ENCODE data around the gene PSMG2.
A peak's percentile ranks its signal among the peaks of the same experiment; 100 is the strongest.

The PSMG2 gene

DNA sequence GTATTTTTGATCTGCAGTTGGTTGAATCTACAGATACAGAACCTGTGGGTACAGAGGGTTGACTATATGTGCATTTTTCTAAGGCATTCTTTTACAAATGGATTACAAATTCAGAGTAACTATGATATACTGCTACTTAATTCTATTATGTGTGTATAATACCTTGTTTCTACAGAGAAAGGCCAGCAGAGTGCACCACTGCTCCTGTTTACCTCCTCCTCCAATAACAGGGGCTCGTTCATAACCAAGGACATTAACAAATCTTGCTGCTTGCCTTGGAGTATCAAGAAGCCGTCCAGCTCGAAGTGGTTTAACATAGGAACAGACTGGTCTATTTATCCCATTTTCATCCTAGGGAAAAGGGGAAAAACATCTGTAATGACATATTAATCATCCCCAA, 16.7 kb upstream of the PSMG2 start:
- H3K36me3 ChIP-seq (ENCODE audit: insufficient read depth, low read length) = peaks cover 11% of the 10 kb centered on the region; the same call in 1 of the 2 replicates
- H3K4me1 ChIP-seq (ENCODE audit: insufficient read depth, low read length, poor library complexity, severe bottlenecking) = no peaks in the 10 kb centered on the region
- no peak overlapping the region for H3K9ac ChIP-seq (ENCODE audit: low read depth, low read length, poor library complexity, severe bottlenecking)
- no peaks in the 10 kb centered on the region for H3K9me3 ChIP-seq (ENCODE audit: insufficient read depth, low read depth, low read length)
- H2AFZ ChIP-seq (ENCODE audit: low read length) = no peak overlapping the region
- H4K20me1 ChIP-seq (ENCODE audit: insufficient read depth, low read length, poor library complexity, severe bottlenecking) = no peaks in the 10 kb centered on the region
- H3K4me3 ChIP-seq (ENCODE audit: low read length, poor library complexity, severe bottlenecking) = no peak overlapping the region
- no peak overlapping the region for H3K4me2 ChIP-seq (ENCODE audit: low read depth, low read length, poor library complexity, severe bottlenecking)
- H3K79me2 ChIP-seq (ENCODE audit: insufficient read depth, low read length) = no peaks in the 10 kb centered on the region
- TF ChIP-seq, protein P1, sequence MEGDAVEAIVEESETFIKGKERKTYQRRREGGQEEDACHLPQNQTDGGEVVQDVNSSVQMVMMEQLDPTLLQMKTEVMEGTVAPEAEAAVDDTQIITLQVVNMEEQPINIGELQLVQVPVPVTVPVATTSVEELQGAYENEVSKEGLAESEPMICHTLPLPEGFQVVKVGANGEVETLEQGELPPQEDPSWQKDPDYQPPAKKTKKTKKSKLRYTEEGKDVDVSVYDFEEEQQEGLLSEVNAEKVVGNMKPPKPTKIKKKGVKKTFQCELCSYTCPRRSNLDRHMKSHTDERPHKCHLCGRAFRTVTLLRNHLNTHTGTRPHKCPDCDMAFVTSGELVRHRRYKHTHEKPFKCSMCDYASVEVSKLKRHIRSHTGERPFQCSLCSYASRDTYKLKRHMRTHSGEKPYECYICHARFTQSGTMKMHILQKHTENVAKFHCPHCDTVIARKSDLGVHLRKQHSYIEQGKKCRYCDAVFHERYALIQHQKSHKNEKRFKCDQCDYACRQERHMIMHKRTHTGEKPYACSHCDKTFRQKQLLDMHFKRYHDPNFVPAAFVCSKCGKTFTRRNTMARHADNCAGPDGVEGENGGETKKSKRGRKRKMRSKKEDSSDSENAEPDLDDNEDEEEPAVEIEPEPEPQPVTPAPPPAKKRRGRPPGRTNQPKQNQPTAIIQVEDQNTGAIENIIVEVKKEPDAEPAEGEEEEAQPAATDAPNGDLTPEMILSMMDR (conservative IDR thresholded peaks at IDR 0.05; ENCODE audit: low read length) = peak; percentile 52
- TF ChIP-seq EZH2phosphoT487 (IDR thresholded peaks at IDR 0.05; ENCODE audit: borderline replicate concordance) = no peak
- no peaks in the 10 kb centered on the region for H3K27me3 ChIP-seq (ENCODE audit: insufficient read depth, low read length, poor library complexity, severe bottlenecking)
- no peaks in the 10 kb centered on the region for H3K9me2 ChIP-seq (replicated peaks; ENCODE audit: low read depth, low read length)
- no peaks in the 10 kb centered on the region for H3F3A ChIP-seq (ENCODE audit: low read depth)

DNA sequence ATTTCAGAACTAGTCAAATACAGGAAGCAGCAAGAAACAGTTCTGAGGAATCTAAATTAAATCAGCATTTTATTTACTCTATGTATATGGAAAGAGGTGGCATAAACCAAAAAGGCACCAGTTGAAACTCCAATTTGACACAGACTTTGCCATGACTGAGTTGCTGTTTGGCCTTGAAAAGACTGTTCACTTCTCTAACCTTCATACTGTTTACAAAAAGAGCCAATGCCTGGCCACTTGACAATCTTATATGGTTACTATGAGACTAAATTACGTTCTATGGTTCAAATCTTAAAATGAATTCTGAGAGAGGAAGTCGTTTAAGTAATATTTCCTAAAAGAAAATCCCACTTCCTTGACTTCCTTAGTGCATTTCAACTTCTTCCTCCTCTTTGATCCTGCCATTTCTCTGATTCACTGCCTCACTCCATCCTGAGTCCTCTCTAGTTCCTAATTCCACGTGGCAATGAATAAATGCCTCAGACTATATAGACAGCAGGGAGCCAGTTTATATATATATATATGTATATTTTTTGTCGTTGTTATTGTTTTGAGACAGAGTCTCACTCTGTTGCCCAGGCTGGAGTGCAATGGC, 13.5 kb upstream of the PSMG2 start:
- Histone ChIP-seq H3K9ac (ENCODE audit: low read depth, low read length, poor library complexity, severe bottlenecking) (no peak overlapping the region), H4K20me1 (ENCODE audit: insufficient read depth, low read length, poor library complexity, severe bottlenecking) (no peaks in the 10 kb centered on the region)

DNA sequence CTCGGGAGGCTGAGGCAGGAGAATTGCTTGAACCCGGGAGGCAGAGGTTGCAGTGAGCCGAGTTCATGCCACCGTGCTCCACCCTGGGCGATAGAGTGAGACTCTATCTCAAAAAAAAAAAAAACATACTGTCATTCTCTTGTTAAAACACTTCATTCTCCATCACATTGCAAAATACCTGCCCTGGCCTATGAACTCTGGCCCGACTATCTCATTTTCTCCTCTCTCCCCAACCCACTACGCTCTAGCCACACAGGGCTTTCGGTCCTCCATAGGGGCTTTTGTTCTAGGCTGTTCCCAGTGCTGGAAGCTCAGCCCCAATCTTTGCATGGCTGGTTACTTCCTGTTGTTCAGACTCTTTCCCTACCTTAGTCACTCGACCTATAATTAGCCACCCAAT, 10.6 kb upstream of the PSMG2 start:
- Histone ChIP-seq H3K4me2 (ENCODE audit: low read depth, low read length, poor library complexity, severe bottlenecking) (no peak overlapping the region), H3K4me1 (ENCODE audit: insufficient read depth, low read length, poor library complexity, severe bottlenecking) (peaks cover 7% of the 10 kb centered on the region), H3K4me3 (ENCODE audit: low read length, poor library complexity, severe bottlenecking) (no peak overlapping the region), H3K9me3 (ENCODE audit: insufficient read depth, low read depth, low read length) (no peaks in the 10 kb centered on the region), H3K9me2 (replicated peaks; ENCODE audit: low read depth, low read length) (no peaks in the 10 kb centered on the region), H2AFZ (ENCODE audit: low read length) (no peak overlapping the region), H3K79me2 (ENCODE audit: insufficient read depth, low read length) (peaks cover 7% of the 10 kb centered on the region; the same call in 1 of the 2 replicates), H4K20me1 (ENCODE audit: insufficient read depth, low read length, poor library complexity, severe bottlenecking) (no peaks in the 10 kb centered on the region), H3F3A (ENCODE audit: low read depth) (no peaks in the 10 kb centered on the region), H3K36me3 (ENCODE audit: insufficient read depth, low read length) (peaks cover 19% of the 10 kb centered on the region), H3K27me3 (ENCODE audit: insufficient read depth, low read length, poor library complexity, severe bottlenecking) (no peaks in the 10 kb centered on the region), H3K9ac (ENCODE audit: low read depth, low read length, poor library complexity, severe bottlenecking) (no peak overlapping the region)
- TF ChIP-seq, protein P1 (conservative IDR thresholded peaks at IDR 0.05; ENCODE audit: low read length) = no peak
- no peak for TF ChIP-seq EZH2phosphoT487 (IDR thresholded peaks at IDR 0.05; ENCODE audit: borderline replicate concordance)

More for the DNA sequence above, 13.5 kb upstream of the PSMG2 start:
- Histone ChIP-seq H3K4me2 (ENCODE audit: low read depth, low read length, poor library complexity, severe bottlenecking) (no peak overlapping the region), H3K9me2 (replicated peaks; ENCODE audit: low read depth, low read length) (no peaks in the 10 kb centered on the region), H3K79me2 (ENCODE audit: insufficient read depth, low read length) (no peaks in the 10 kb centered on the region), H3K4me1 (ENCODE audit: insufficient read depth, low read length, poor library complexity, severe bottlenecking) (no peaks in the 10 kb centered on the region), H3K4me3 (ENCODE audit: low read length, poor library complexity, severe bottlenecking) (no peak overlapping the region), H3K36me3 (ENCODE audit: insufficient read depth, low read length) (peaks cover 11% of the 10 kb centered on the region; the same call in 1 of the 2 replicates), H3F3A (ENCODE audit: low read depth) (no peaks in the 10 kb centered on the region), H3K9me3 (ENCODE audit: insufficient read depth, low read depth, low read length) (no peaks in the 10 kb centered on the region), H2AFZ (ENCODE audit: low read length) (no peak overlapping the region), H3K27me3 (ENCODE audit: insufficient read depth, low read length, poor library complexity, severe bottlenecking) (no peaks in the 10 kb centered on the region)
- TF ChIP-seq, protein P1 (conservative IDR thresholded peaks at IDR 0.05; ENCODE audit: low read length) = no peak
- no peak for TF ChIP-seq EZH2phosphoT487 (IDR thresholded peaks at IDR 0.05; ENCODE audit: borderline replicate concordance)

Data from Loucy (cell line).